SU-DHL-6 (cell line): ENCODE data around the gene MAN2A2.

Experiments
- H2AFZ ChIP-seq: fragments of 200-600 bp; sonication (generic); 2 replicates; pipeline ENCODE4 v1.6.1; 2014; ENCODE audit warnings: low read depth, mild to moderate bottlenecking, moderate library complexity, mixed read lengths, antibody characterized with exemption, low read length; ENCODE audit not compliant: severe bottlenecking
- H3F3A ChIP-seq: fragments of 200-600 bp; shearing (Covaris generic); 2 replicates; pipeline ENCODE4 v1.6.0; 2016; ENCODE audit warnings: antibody characterized with exemption, mild to moderate bottlenecking; ENCODE audit not compliant: insufficient read depth
- H3K27ac ChIP-seq: fragments of 200-600 bp; sonication (generic); 2 replicates; pipeline ENCODE4 v1.5.1; 2016; ENCODE audit warnings: low read depth, mild to moderate bottlenecking, low read length, moderate library complexity, mixed read lengths
- H3K27me3 ChIP-seq: fragments of 200-600 bp; sonication (generic), shearing (Covaris generic); 2 replicates; pipeline ENCODE4 v1.6.0; 2014; ENCODE audit warnings: mild to moderate bottlenecking, low read length
- H3K36me3 ChIP-seq: fragments of 200-600 bp; sonication (generic); 2 replicates; pipeline ENCODE4 v1.6.1; 2014; ENCODE audit warnings: mild to moderate bottlenecking, low read length, mixed read lengths
- H3K4me2 ChIP-seq: fragments of 300-600, 200-600 bp; shearing (Covaris generic), sonication (generic); 2 replicates; pipeline ENCODE4 v1.6.0; 2014; ENCODE audit warnings: low read length, low read depth, mild to moderate bottlenecking; ENCODE audit not compliant: poor library complexity, severe bottlenecking
- H3K4me3 ChIP-seq: fragments of 200-600 bp; sonication (generic); 2 replicates; pipeline ENCODE4 v1.5.1; 2014; ENCODE audit warnings: antibody characterized with exemption, low read length, mild to moderate bottlenecking, mixed read lengths; ENCODE audit not compliant: insufficient read depth, poor library complexity, severe bottlenecking
- H3K79me2 ChIP-seq: fragments of 200-600 bp; sonication (generic); 2 replicates; pipeline ENCODE4 v1.6.1; 2014; ENCODE audit warnings: mild to moderate bottlenecking, low read length, moderate library complexity; ENCODE audit not compliant: insufficient read depth
- H3K9ac ChIP-seq: fragments of 200-600 bp; sonication (generic); 2 replicates; pipeline ENCODE4 v1.7.0; 2014; ENCODE audit warnings: mild to moderate bottlenecking, low read length
- H3K9me2 ChIP-seq: fragments of 200-600 bp; sonication (generic); replicated peaks from 2 replicates; pipeline ENCODE4 v1.6.1; 2014; ENCODE audit warnings: low read length; ENCODE audit not compliant: insufficient read depth
- H3K9me3 ChIP-seq: fragments of 200-600 bp; sonication (generic); 2 replicates; pipeline ENCODE4 v1.6.1; 2014; ENCODE audit warnings: low read length, mixed read lengths; ENCODE audit not compliant: insufficient read depth
- H4K20me1 ChIP-seq: fragments of 200-600 bp; sonication (generic); 2 replicates; pipeline ENCODE4 v1.6.1; 2014; ENCODE audit warnings: low read depth, mild to moderate bottlenecking, antibody characterized with exemption, low read length, moderate library complexity, mixed read lengths
- CTCF ChIP-seq: fragments of 200-600 bp; sonication (generic); IDR thresholded peaks from one replicate; pipeline ENCODE4 v1.5.1; 2017; ENCODE audit warnings: antibody characterized with exemption, mild to moderate bottlenecking, low read length, moderate library complexity; ENCODE audit not compliant: insufficient read depth, poor library complexity, severe bottlenecking
- EZH2phosphoT487 ChIP-seq: fragments of 200-600 bp; sonication (generic), shearing (Covaris generic); conservative IDR thresholded peaks from 2 replicates; pipeline ENCODE4 v1.6.1; 2018; ENCODE audit warnings: mild to moderate bottlenecking, antibody characterized with exemption, low read length, moderate library complexity, mixed read lengths

The MAN2A2 gene

DNA sequence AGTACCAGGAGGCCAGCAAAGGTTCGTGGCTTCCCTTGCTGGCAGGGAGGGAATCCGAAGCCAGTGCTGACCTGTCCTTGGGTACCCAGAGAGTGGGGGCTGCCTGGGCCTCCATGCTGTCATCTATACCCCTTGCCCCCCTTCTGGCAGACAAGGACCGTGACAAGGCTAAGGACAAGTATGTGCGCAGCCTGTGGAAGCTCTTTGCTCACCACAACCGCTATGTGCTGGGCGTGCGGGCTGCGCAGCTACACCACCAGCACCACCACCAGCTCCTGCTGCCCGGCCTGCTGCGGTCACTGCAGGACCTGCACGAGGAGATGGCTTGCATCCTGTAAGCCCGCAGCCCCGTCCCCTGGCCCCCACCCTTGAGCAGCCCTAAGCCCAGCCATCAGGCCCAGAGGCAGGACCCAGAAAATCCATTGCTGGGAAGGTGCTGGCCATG lies 16.0 kb upstream of the MAN2A2 start:
- Histone ChIP-seq H3K9me3 (no peaks in the 10 kb centered on the region), H3K79me2 (no peaks in the 10 kb centered on the region), H3K27me3 (no peaks in the 10 kb centered on the region), H3K4me3 (no peak overlapping the region), H3F3A (no peaks in the 10 kb centered on the region), H3K9ac (no peak overlapping the region), H3K9me2 (no peaks in the 10 kb centered on the region), H3K27ac (no peak overlapping the region), H4K20me1 (no peaks in the 10 kb centered on the region), H3K4me2 (no peak overlapping the region), H3K36me3 (no peaks in the 10 kb centered on the region), H2AFZ (no peak overlapping the region)
- no peak for TF ChIP-seq CTCF
- TF ChIP-seq EZH2phosphoT487 = no peak

DNA sequence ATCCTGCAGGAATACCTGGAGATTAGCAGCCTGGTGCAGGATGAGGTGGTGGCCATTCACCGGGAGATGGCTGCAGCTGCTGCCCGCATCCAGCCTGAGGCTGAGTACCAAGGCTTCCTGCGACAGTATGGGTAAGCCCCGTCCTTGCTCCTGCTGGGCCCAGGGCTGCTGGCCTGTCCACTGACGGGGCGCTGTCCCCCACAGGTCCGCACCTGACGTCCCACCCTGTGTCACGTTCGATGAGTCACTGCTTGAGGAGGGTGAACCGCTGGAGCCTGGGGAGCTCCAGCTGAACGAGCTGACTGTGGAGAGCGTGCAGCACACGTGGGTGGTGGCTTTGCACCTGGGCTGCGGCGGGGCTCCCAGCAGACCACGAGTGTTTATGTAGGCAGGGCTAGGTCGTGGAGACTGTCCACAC lies 13.8 kb upstream of the MAN2A2 start:
- no peaks in the 10 kb centered on the region for H3K79me2 ChIP-seq
- H4K20me1 ChIP-seq = no peaks in the 10 kb centered on the region
- no peak overlapping the region for H3K4me2 ChIP-seq
- no peak overlapping the region for H3K27ac ChIP-seq
- TF ChIP-seq CTCF (no peak), EZH2phosphoT487 (no peak)
- H3K9me3 ChIP-seq = no peaks in the 10 kb centered on the region
- H3K4me3 ChIP-seq = no peak overlapping the region
- no peak overlapping the region for H2AFZ ChIP-seq
- H3F3A ChIP-seq = no peaks in the 10 kb centered on the region
- H3K9me2 ChIP-seq = no peaks in the 10 kb centered on the region
- no peak overlapping the region for H3K9ac ChIP-seq
- H3K36me3 ChIP-seq = no peaks in the 10 kb centered on the region
- no peaks in the 10 kb centered on the region for H3K27me3 ChIP-seq

- no peak overlapping the region for H3K4me3 ChIP-seq
- TF ChIP-seq CTCF = no peak
- TF ChIP-seq EZH2phosphoT487 = no peak
- H3F3A ChIP-seq = no peaks in the 10 kb centered on the region
- H3K36me3 ChIP-seq = no peaks in the 10 kb centered on the region
- no peaks in the 10 kb centered on the region for H3K9me2 ChIP-seq
- no peaks in the 10 kb centered on the region for H3K9me3 ChIP-seq
- no peaks in the 10 kb centered on the region for H4K20me1 ChIP-seq
- H3K4me2 ChIP-seq = no peak overlapping the region
- no peaks in the 10 kb centered on the region for H3K27me3 ChIP-seq
- no peak overlapping the region for H3K27ac ChIP-seq
- no peak overlapping the region for H3K9ac ChIP-seq
- no peak overlapping the region for H2AFZ ChIP-seq
- H3K79me2 ChIP-seq = no peaks in the 10 kb centered on the region
Measured at GRCh38 chr15:90889736-90890456, 13.2 kb upstream of the MAN2A2 start.
